NCI-H524 (cell line): ENCODE data around the gene DAZAP1.
"Not testable (repeated sequence)": the region's sequence is repeated elsewhere in the genome, so short reads cannot be mapped to it uniquely, and the experiment has no call there.

ENCODE experiments used
- DNase-seq, 2 experiments: peaks; one replicate each; lab custom pipeline; 2025; lab: John Stamatoyannopoulos, UW

Gene DAZAP1

DNA sequence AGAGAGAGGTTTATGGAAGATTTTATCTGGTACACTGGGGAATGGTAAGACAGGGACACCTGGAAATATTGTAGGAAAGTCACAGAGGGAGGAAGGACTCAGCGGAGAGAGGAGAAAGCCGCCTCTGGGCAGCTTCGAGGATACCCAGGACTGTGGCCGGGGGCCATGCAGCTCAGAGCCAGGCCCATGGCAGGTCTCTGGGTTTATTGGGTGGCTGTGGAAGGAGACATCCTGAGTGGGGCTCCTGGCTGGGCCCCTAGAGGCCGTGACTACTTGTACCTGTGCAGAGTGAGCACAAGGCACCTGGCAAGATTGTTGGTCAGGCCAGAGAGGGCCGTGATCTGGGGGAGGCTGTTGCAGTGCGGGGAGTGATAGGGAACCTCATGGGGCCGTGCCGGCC is 3.4 kb downstream of the DAZAP1 start:
- DNase-seq = no peak

DNA sequence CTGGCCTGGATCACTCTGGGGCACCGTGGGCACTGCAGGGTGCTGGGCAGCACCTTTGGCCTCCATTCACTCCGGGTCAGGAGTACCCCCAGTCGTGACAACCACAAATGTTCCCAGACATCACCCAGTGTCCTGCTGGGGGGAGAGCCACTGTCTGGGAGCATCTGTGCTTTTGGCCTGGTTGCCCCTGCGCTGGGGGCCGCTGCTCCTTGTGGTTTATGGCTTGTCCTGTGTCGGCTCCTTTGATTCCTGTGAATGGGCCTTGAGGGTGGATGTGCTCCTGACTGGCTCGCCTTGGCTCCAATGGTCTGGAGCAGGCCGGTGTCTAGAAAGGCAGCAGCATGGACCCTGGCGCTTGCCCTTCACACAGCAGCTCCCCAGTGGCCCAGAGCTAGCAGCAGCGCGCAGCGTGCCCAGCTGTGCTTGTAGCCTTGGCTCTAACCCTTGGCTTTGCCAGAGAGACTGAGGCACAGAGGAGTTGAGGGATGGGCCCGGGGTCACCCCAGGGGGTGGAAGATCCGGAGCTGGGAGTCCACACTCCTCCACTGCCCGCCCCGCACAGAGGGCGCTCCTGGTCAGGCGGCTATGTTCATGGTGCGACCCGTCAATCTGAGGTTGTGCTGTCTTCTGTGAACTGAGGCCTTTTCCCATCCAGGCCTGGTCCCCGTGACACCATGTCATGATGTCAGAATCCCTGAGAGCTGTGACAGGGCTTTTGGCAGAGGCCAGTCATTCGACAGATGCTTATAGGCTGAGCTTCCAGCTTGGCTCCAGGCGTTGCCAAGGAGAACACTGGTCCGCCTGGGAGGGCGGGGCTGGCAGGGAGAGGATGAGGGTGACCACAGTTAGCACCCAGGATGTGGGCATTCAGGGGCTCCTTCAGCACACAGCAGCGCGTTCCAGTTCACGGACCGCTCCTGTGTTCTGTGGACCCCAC is 4.1 kb downstream of the DAZAP1 start:
- peak in 1 of 2 experiments; percentile 34 for DNase-seq

DNA sequence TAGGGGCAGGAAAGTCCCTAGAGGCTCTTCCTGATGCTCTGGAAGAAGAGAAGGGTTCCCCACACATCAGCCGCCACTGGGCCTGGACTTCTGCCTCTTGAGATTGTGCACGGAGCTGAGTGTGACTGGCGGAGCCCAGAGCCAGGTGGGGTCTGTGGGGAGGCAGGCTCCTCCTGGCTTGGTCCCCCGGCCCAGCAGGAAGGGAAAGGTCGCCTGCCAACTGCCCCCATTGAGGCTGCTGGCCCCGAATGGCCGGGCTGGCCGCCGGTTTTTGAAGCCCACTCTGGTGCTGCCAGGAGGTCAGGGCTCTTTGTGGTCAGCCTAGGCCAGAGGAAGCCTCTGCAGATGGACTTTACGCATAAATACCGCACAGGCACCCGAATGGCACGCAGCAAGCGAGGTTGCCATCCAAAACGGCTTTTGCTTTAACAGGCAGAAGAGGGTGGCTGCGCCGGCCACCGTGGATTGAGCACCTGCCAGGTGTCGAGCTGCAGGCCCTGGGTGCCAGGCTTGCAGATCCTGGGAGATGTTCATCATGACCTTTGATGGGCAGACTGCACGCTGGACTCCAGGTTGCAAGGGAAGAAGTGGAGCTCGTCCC is 5.0 kb downstream of the DAZAP1 start:
- no peak for DNase-seq

DNA sequence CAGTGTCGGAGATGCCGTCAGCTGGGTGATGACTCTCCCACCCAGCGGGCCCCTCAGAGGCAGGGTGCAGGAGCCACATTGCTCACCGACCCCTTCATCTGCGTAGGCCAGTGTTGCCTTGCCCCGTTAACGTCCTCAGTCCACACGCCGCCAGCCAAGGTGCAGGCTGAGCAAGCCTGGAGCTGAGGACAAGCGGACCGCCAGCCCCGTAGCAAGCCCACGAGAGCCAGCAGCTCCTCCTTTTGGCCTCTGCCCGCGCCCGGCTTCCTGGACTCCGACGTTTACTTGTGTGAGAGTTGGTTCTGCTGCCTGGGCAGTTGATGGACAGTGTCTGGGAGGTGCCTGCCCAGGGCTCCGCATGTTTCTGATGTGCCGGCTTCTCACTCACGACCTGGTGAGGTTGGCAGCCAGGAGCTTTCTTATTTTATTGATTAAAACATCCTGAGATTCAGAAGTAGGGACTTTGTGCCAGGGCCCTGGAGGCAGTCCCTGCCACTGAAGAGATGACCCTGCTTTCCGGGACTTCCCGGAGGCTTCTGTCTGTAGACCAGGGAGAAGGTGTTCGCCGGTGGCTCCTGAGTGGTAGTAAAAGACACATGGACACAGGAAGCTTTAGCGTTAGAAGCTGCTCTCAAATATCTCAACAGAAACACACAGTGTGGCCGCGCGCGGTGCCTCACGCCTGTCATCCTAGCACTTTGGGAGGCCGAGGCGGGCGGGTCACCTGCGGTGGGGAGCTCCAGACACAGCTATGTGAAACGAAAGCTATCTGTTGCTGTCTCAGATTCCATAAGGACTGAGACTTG is 5.8 kb downstream of the DAZAP1 start:
- DNase-seq = no peak

DNA sequence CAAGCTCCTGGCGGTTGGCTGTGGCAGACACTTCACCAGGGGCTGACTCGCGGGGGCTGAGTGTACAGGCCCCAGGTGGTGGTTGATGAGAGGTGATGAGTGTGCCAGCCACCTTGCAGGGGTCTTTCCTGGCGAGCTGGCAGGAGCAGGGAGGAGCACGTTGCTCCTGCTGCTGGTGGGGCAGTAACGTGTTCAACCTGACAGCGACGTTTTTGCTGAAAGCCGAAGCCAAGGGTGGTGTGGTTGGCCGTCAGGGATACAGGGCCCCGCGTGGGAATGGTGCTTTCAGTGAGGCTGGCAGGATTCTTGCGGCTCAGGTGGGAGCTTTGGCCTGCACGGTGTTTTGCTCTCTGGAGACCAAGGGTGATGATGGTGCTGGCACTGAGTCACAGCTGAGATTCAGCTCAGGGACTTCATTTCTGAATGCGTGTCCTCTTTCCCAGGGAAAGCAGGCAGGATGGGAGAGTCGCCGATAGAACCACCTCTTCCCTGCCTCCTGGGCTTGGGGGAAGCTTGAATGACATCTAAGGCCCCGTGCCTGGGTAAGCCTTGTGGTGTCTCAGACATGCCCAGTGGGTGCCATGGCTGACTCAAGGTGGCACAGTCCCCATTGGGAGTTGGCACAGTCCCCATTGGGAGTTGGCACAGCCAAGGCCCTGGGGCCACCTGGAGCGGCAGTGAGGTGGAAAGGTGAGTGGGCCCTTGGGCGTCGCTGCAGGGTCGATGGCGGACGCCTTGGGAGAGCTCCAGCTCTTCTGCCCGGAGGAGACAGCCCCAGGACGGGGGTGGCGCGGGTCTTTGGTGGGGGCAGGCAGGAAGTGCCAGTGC is 8.8 kb downstream of the DAZAP1 start:
- DNase-seq = no peak

DNA sequence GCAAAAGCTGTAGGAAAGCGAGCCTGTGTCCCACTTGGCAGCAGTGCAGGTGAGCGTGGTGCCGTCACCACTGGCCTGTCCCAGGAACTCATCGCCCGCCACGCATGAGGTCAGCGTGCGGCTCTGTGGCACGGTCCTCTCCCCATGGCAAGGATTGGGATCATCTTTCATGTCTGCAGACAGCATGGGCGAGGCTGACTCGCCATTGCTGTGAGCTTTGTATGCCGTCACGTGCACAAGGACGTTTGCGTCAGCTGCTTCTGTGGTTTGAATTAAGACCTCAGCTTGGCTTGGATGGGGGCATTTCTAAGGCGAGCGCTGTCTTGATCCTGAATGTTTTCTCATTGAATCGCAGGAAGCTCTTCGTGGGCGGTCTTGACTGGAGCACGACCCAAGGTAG is 9.8 kb downstream of the DAZAP1 start:
- no peak for DNase-seq

DNA sequence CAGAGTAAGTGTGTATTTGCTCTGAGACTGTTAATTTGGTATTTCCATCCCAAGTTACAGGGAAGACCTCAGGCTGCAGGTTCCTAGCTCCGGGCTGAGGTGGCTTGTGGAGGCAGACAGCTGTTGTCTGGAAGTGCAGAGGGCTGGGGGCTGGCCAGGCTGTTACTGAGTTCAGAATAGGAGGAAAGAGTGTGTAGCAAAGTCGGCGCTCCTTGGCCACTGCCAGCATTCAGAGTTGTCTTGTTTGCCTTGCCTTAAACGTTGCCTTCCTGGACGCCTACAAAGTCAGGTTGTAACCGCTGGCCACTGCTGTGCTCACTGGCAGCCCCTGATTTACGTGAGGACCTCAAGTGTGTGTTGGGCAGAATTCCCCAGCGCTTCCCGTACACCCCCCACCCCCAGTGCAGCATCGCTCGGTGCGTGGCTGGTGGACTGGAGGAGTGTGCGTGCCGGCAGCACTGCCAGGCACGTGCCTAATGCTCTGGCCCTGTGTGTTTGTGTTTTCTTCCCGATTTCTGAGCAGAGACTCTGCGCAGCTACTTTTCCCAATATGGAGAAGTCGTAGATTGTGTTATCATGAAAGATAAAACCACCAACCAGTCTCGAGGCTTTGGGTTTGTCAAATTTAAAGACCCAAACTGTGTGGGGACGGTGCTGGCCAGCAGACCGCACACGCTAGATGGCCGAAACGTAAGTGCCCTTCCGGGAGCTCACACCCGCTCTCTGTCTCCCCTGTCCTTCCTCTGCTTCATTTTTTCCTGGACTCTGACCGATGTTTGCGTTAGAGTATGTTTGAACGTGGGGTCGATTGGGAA is 10.5 kb downstream of the DAZAP1 start:
- no peak for DNase-seq

DNA sequence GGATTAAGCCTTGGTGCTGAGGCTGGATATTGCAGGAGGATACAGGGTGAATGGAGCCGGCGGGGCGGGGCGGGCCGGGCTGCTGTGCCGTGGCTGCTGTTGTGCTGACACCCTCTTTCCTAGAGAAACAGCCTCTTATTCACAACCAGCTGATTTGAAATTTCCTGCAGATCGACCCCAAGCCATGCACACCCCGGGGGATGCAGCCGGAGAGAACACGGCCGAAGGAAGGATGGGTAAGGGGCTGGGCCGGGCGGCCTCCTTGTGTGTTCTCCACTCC is 11.1 kb downstream of the DAZAP1 start:
- no peak for DNase-seq

DNA sequence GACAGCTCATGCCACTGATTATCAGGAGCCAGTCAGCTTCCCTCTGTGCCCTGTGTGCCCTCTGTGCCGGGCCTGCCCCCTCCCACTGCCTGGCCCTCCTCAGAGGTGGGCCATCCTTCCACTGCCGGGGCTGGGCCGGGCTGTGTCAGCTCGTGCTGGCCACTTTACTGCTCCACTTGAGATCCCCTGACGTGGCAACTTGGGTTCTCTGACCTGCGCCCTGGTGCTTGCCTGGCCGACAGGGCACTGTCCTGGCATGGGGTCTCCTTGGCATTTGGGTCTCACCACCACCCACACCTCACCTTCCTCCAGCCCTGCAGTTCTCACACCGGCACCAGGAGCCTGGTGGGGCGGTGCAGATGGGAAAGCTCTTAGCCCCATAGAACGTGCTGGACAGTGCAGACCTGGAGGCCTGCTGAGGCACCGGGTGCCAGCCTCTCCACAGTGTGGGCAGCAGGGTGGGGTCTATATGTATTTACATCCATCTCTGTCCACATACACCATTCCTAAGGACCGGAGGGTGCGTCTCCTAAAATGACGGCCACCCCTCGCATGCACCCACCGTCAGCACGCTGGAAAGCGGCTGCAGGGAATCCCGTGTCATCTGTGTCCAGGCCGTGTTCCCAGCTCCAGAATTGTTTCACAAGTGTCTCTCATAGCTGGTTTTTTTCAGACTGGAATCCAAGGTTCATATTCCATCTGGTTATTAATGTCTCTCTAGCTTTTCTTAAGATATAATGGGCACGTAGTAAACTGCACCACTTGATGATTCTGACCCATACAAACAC is 11.8 kb downstream of the DAZAP1 start:
- DNase-seq = no peak

DNA sequence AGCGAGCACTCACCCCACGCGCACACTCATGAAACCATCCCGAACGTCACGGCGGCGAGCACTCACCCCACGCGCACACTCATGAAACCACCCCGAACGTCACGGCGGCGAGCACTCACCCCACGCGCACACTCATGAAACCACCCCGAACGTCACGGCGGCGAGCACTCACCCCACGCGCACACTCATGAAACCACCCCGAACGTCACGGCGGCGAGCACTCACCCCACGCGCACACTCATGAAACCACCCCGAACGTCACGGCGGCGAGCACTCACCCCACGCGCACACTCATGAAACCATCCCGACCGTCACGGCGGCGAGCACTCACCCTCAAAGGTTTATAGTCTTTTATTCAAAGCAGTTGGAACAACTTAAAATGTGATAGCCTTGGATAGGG is 12.7 kb downstream of the DAZAP1 start:
- not testable (repeated sequence) for DNase-seq

DNA sequence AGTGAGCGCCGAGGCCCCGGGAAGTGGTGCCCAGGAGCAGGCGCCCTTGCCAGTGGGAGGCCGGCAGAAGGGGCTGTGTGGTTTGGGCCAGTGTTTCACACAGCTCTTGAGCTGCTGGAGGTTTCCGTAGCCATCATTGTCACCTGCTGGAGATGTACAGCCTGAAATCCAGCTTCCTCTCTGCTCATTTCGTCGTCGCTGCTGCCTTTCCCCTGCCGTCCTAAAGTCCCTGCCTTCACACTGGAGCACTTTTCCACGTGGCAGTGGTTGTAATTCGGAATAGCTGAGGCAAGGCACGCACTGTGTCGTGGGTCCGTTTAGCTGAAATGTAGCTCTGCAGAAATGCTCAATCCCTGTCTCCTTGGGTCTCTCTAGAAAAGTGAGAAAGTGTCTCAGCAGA is 13.2 kb downstream of the DAZAP1 start:
- DNase-seq = no peak

DNA sequence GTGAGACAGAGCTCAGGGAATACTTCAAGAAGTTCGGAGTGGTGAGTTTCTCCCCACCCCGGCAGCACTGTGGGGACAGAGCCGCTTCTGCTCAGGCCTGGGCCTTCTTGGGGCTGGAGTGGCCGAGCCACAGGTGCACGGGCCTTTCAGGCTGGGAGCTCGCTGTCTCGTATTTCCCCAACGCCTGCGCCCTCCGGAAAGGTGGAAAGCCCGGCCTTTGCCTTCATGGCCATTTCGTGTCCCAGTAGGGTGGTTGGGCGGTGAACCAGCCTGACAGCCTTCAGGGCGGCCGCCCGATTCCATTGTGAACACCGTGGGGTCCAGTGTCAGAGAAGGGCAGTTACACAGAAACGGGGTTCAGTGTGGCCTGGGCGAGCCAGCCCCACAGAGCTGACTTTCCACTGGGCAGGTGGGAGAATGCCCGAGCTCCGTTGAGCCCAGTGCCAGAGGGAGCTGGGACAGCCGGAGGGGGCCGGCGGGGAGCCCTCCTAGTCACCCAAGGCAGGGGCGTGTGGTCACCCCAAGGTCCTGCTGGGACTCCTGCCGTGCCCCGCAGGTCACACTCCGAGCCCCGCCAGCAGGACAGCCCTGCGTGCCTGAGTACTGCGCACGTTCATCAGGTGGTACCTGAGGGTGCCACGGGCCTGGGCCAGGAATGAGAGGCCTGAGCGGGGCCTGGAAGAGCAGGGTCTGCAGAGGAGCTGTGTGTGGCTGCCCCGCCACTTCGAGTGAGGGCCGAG is 14.0 kb downstream of the DAZAP1 start:
- no peak for DNase-seq

DNA sequence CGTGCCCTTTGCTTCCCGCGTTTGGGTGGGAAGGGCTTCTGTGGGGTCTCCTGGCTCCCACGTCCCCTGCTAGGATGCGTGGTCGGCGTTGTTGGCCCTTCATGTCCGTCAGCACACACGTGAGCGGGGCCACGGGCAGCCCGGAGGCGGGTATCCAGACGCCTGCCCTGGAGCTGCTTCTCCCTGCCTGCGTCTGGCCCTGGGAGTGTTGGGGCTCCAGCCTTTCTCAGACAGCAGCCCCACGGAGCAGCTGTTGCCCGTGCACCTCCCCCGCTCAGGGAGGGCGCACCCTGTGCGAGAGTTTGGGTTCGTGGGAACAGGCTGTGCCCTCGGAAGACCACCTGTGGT is 14.5 kb downstream of the DAZAP1 start:
- DNase-seq = no peak

DNA sequence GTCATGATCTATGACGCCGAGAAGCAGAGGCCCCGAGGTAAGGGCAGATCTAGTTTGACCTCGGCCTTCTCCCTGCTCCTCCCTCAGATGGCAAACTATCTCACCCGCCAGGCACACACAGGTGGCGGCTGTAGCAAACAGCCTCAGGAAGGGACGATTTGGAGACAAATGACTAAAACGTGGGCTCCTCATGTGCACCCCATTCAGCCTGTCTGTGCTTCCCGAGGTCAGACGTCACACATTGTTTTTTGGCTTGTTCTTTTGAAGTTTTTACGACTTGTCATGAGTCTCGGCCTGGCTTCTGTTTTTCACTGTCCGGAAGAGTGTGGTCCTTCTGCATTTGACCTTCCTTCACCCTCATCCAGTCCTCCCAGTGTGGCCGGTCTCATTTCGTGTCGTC is 15.0 kb downstream of the DAZAP1 start:
- no peak for DNase-seq

DNA sequence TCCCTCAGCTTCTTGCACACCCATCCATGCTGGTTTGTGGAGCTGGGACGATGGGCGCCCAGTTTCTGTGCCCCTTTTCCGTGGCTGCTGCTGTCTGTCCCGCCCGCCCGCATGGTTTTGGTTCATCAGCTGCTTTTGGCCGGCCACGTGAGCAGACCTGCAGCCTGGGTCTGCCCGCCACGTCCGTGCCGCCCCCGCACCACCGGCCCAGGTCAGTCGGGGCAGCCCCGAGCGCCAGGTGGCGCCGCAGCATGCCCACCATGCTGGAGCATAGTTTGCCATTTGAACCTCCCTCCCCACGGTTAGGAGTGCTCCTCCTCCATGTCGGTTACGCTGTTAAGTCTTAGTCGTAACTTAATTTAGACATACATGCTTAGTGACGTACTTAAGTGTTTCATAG is 15.6 kb downstream of the DAZAP1 start:
- DNase-seq = no peak

DNA sequence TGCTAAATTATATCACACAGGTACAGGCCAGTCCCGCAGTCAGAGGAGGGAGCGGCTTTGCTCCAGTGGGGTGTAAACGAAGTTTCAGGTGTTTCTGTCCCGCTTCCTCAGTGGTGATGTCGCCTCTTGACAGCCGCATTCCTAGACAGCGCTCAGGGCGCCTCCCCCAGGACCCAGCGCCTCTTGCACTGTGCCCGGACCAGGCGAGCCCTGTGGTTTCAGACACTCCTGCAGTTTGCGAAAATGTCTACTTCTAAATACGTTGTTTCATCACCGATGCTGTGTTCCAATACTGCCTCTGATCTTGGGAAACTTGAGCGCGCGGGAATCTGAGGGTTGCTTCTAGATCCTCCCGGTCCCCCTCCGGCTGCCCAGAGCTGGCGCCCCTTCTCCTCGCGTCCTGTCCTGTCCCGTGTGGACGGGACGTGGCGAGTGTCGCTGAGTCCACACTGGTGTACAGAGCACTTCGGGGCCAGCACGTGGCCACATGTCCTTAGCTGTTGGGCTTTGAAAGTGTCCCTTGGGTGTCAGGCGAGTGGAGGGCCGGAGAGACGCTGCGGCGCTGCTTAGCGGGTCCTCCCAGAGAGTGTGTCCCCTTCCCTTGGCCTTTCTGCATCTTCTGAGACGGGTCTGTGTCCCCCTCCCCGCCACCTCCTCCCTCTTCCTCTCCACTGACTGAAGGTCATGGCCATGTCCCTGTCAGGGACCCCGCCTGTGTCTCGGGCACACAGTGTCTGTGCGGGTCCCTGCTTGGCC is 16.2 kb downstream of the DAZAP1 start:
- no peak for DNase-seq

DNA sequence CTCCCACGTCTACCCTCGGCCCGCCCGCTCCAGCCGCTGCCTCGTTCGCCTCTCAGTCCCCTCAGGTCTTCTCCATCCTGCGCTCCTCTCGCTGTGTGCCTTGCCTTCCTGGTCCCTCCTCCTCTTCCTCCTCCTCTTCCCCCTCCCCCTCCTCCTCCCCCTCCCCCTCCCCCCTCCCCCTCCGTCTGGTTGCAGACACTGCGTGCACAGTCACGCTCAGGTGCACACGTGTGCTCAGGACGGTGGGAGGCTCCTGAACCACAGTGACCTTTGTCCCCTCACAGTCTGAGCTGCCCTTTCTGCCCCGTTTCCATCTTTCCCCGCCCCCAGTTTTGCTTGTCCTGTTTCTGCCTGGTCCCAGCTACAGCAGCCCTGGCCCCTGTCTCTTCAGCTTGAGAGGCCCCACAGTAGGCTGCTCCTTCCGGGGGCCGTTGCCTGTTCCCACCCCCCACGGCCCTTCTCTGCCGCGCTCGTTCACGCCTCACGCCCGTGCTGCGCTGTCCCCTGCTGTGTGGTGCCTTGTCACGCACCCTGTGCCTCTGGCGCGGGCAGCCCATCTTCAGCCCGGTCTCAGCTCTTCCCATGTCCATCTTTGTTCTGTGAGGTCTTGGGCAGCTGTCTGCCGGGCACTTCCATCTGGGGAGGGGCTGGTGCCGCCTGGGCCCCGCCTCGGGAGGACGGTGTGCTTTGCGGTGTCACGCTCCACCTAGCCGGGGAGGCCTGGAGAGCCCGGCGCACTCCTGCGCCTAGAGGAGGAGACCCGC is 17.0 kb downstream of the DAZAP1 start:
- DNase-seq = no peak

DNA sequence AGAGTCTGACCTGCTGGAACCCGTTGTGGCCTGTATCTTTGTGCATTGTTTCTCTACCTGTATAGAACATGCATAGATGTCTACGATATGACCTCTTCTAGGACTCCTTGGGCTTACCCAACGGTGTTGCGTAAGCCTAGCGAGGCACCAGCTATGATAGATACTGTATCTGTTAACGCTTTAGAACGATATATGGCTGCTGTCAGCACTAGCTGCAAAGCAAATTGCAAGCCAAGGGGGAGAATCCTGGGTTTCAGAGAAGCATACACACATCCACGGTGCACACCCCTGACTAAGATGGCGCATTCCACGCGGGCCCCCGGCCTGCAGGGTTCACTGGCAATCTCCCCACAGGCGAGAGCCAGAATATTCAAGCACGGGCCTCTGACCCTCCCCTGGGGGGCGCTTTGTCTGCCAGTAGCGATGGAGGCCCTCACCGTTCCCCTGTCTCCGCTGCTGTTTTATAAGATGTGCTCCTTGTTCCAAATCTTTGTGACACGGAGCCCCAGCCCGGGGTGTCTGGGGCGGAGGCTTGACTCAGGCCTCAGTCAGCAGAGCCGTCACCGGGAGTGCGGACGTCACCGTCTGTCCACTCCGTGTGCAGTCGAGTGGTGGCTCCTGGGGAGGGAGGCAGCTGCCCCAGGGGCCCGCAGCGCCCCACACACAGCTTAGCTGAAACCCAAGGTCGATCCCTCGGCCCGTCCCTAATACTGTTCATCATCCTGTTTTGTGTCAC is 17.9 kb downstream of the DAZAP1 start:
- DNase-seq = no peak
